Measurements from ENCODE around the gene RNF149.
"Not testable (repeated sequence)": the region's sequence is repeated elsewhere in the genome, so short reads cannot be mapped to it uniquely, and the experiment has no call there.

The RNF149 gene

GRCh38 chr2:101355401-101356054 is 47.0 kb upstream of the RNF149 start:
- Histone ChIP-seq H4K91ac (ENCODE audit: low read depth, low read length) (no peak overlapping the region), H3K14ac (ENCODE audit: low read length) (no peak overlapping the region), H3K79me2 (ENCODE audit: control insufficient read depth, insufficient read depth, low read length, poor library complexity) (no peaks in the 10 kb centered on the region), H3K23ac (ENCODE audit: low read length) (no peak overlapping the region), H3K18ac (ENCODE audit: low read length) (no peak overlapping the region), H2BK120ac (ENCODE audit: insufficient read depth, low read length, poor library complexity) (no peak overlapping the region), H3K9ac (ENCODE audit: low read length) (no peak overlapping the region), H2BK12ac (ENCODE audit: low read length) (no peak overlapping the region), H3K4me3 (ENCODE audit: low read depth, low read length) (no peak overlapping the region), H2BK5ac (ENCODE audit: low read depth, low read length, poor library complexity) (no peak overlapping the region), H3K4me2 (ENCODE audit: low read length) (no peak overlapping the region), H3K4ac (ENCODE audit: low read depth, low read length) (no peak overlapping the region), H4K8ac (ENCODE audit: low read depth, low read length) (no peak overlapping the region), H3K27ac (ENCODE audit: low read depth, low read length) (no peak overlapping the region), H3K79me1 (ENCODE audit: low read length) (peaks cover 3% of the 10 kb centered on the region), H2AK5ac (ENCODE audit: low read length) (no peak overlapping the region), H3K27me3 (ENCODE audit: insufficient read depth, low read length) (no peaks in the 10 kb centered on the region), H4K12ac (ENCODE audit: low read depth, low read length) (peak overlapping the region; percentile 2), H3K9me3 (ENCODE audit: insufficient read depth, low read depth, low read length) (peaks cover 4% of the 10 kb centered on the region), H3K36me3 (ENCODE audit: control insufficient read depth in 1 of 2, insufficient read depth in 2 of 2, low read length in 2 of 2) (no peaks in the 10 kb centered on the region), H2AFZ (ENCODE audit: insufficient read depth, low read length, poor library complexity) (no peak overlapping the region), H3K4me1 (ENCODE audit: control insufficient read depth in 1 of 2, insufficient read depth in 2 of 2, low read length in 2 of 2) (peaks cover 11 to 15% of the 10 kb centered on the region in 2 experiments)
- no CpG with 5 or more reads among the region's 10 CpGs for WGBS (ENCODE audit: extremely low coverage, insufficient coverage, insufficient read length)
- DNase-seq, result peak in 1 of 2 donors; percentile 58

GRCh38 chr2:101354420-101355311 is 46.2 kb upstream of the RNF149 start:
- peak overlapping the region; percentile 9 for H2BK12ac ChIP-seq (ENCODE audit: low read length)

GRCh38 chr2:101352631-101353030 is 44.1 kb upstream of the RNF149 start:
- H4K91ac ChIP-seq (ENCODE audit: low read depth, low read length); H3K36me3 ChIP-seq (ENCODE audit: control insufficient read depth in 1 of 2, insufficient read depth in 2 of 2, low read length in 2 of 2); H3K79me2 ChIP-seq (ENCODE audit: control insufficient read depth, insufficient read depth, low read length, poor library complexity); H2AK5ac ChIP-seq (ENCODE audit: low read length); H3K9ac ChIP-seq (ENCODE audit: low read length); H3K27me3 ChIP-seq (ENCODE audit: insufficient read depth, low read length); H3K9me3 ChIP-seq (ENCODE audit: insufficient read depth, low read depth, low read length); H3K27ac ChIP-seq (ENCODE audit: low read depth, low read length); H2BK120ac ChIP-seq (ENCODE audit: insufficient read depth, low read length, poor library complexity); H3K79me1 ChIP-seq (ENCODE audit: low read length); H3K4me3 ChIP-seq (ENCODE audit: low read depth, low read length); H2BK12ac ChIP-seq (ENCODE audit: low read length); DNase-seq; H3K4me2 ChIP-seq (ENCODE audit: low read length); H3K18ac ChIP-seq (ENCODE audit: low read length); H4K12ac ChIP-seq (ENCODE audit: low read depth, low read length); H2AFZ ChIP-seq (ENCODE audit: insufficient read depth, low read length, poor library complexity); H3K4ac ChIP-seq (ENCODE audit: low read depth, low read length); H2BK5ac ChIP-seq (ENCODE audit: low read depth, low read length, poor library complexity); H3K23ac ChIP-seq (ENCODE audit: low read length); H3K14ac ChIP-seq (ENCODE audit: low read length); H4K8ac ChIP-seq (ENCODE audit: low read depth, low read length): not testable (repeated sequence)
- no CpG with 5 or more reads among the region's 4 CpGs for WGBS (ENCODE audit: extremely low coverage, insufficient coverage, insufficient read length)
- peaks cover 11 to 13% of the 10 kb centered on the region in 2 experiments for H3K4me1 ChIP-seq (ENCODE audit: control insufficient read depth in 1 of 2, insufficient read depth in 2 of 2, low read length in 2 of 2)

More at GRCh38 chr2:101354420-101355311, 46.2 kb upstream of the RNF149 start:
- no peak overlapping the region for H4K8ac ChIP-seq (ENCODE audit: low read depth, low read length)
- H3K9ac ChIP-seq (ENCODE audit: low read length), result no peak overlapping the region
- H3K14ac ChIP-seq (ENCODE audit: low read length), result no peak overlapping the region
- no peak overlapping the region for H3K18ac ChIP-seq (ENCODE audit: low read length)
- H3K27me3 ChIP-seq (ENCODE audit: insufficient read depth, low read length), result no peaks in the 10 kb centered on the region
- peak overlapping the region; percentile 24 for H2AK5ac ChIP-seq (ENCODE audit: low read length)
- no peak overlapping the region for H4K91ac ChIP-seq (ENCODE audit: low read depth, low read length)
- no peak overlapping the region for H2BK5ac ChIP-seq (ENCODE audit: low read depth, low read length, poor library complexity)
- no peak overlapping the region for H3K4me2 ChIP-seq (ENCODE audit: low read length)
- H2AFZ ChIP-seq (ENCODE audit: insufficient read depth, low read length, poor library complexity), result no peak overlapping the region
- H3K4me1 ChIP-seq (ENCODE audit: control insufficient read depth in 1 of 2, insufficient read depth in 2 of 2, low read length in 2 of 2), result peaks cover 11 to 15% of the 10 kb centered on the region in 2 experiments
- no peak overlapping the region for H3K27ac ChIP-seq (ENCODE audit: low read depth, low read length)
- no peak overlapping the region for H3K4ac ChIP-seq (ENCODE audit: low read depth, low read length)
- H3K9me3 ChIP-seq (ENCODE audit: insufficient read depth, low read depth, low read length), result peaks cover 4% of the 10 kb centered on the region
- H3K79me2 ChIP-seq (ENCODE audit: control insufficient read depth, insufficient read depth, low read length, poor library complexity), result no peaks in the 10 kb centered on the region
- H3K36me3 ChIP-seq (ENCODE audit: control insufficient read depth in 1 of 2, insufficient read depth in 2 of 2, low read length in 2 of 2), result no peaks in the 10 kb centered on the region
- no peak overlapping the region for H2BK120ac ChIP-seq (ENCODE audit: insufficient read depth, low read length, poor library complexity)
- no peak overlapping the region for H4K12ac ChIP-seq (ENCODE audit: low read depth, low read length)
- WGBS (ENCODE audit: extremely low coverage, insufficient coverage, insufficient read length), result no CpG with 5 or more reads among the region's 21 CpGs
- H3K4me3 ChIP-seq (ENCODE audit: low read depth, low read length), result no peak overlapping the region
- peaks cover 3% of the 10 kb centered on the region for H3K79me1 ChIP-seq (ENCODE audit: low read length)
- no peak for DNase-seq
- H3K23ac ChIP-seq (ENCODE audit: low read length), result no peak overlapping the region

- no peak overlapping the region for H2AFZ ChIP-seq (ENCODE audit: insufficient read depth, low read length, poor library complexity)
- no peak overlapping the region for H2AK5ac ChIP-seq (ENCODE audit: low read length)
- no peak overlapping the region for H3K27ac ChIP-seq (ENCODE audit: low read depth, low read length)
- H3K9ac ChIP-seq (ENCODE audit: low read length), result no peak overlapping the region
- no peak overlapping the region for H4K91ac ChIP-seq (ENCODE audit: low read depth, low read length)
- H3K4ac ChIP-seq (ENCODE audit: low read depth, low read length), result no peak overlapping the region
- H3K4me1 ChIP-seq (ENCODE audit: control insufficient read depth in 1 of 2, insufficient read depth in 2 of 2, low read length in 2 of 2), result peaks cover 11 to 13% of the 10 kb centered on the region in 2 experiments
- no peak overlapping the region for H3K18ac ChIP-seq (ENCODE audit: low read length)
- H2BK5ac ChIP-seq (ENCODE audit: low read depth, low read length, poor library complexity), result no peak overlapping the region
- no peak overlapping the region for H4K8ac ChIP-seq (ENCODE audit: low read depth, low read length)
- no peak for DNase-seq
- H3K23ac ChIP-seq (ENCODE audit: low read length), result no peak overlapping the region
- H3K27me3 ChIP-seq (ENCODE audit: insufficient read depth, low read length), result no peaks in the 10 kb centered on the region
- no peak overlapping the region for H2BK12ac ChIP-seq (ENCODE audit: low read length)
- H3K4me3 ChIP-seq (ENCODE audit: low read depth, low read length), result no peak overlapping the region
- WGBS (ENCODE audit: extremely low coverage, insufficient coverage, insufficient read length), result no CpG with 5 or more reads among the region's 7 CpGs
- H4K12ac ChIP-seq (ENCODE audit: low read depth, low read length), result no peak overlapping the region
- no peak overlapping the region for H2BK120ac ChIP-seq (ENCODE audit: insufficient read depth, low read length, poor library complexity)
- no peak overlapping the region for H3K4me2 ChIP-seq (ENCODE audit: low read length)
- no peaks in the 10 kb centered on the region for H3K79me2 ChIP-seq (ENCODE audit: control insufficient read depth, insufficient read depth, low read length, poor library complexity)
- H3K36me3 ChIP-seq (ENCODE audit: control insufficient read depth in 1 of 2, insufficient read depth in 2 of 2, low read length in 2 of 2), result no peaks in the 10 kb centered on the region
- peaks cover 3% of the 10 kb centered on the region for H3K79me1 ChIP-seq (ENCODE audit: low read length)
- peaks cover 4% of the 10 kb centered on the region for H3K9me3 ChIP-seq (ENCODE audit: insufficient read depth, low read depth, low read length)
- H3K14ac ChIP-seq (ENCODE audit: low read length), result no peak overlapping the region
These were observed 42.7 kb upstream of the RNF149 start for GRCh38 chr2:101351207-101351606.

Data from trophoblast cell (in vitro differentiated cells and primary cell).